Measurements from ENCODE around the gene MAP7D2.

MAP7D2 gene

GRCh38 chrX:20063153-20063552 is 53.6 kb downstream of the MAP7D2 start:
- TF ChIP-seq, protein P1, sequence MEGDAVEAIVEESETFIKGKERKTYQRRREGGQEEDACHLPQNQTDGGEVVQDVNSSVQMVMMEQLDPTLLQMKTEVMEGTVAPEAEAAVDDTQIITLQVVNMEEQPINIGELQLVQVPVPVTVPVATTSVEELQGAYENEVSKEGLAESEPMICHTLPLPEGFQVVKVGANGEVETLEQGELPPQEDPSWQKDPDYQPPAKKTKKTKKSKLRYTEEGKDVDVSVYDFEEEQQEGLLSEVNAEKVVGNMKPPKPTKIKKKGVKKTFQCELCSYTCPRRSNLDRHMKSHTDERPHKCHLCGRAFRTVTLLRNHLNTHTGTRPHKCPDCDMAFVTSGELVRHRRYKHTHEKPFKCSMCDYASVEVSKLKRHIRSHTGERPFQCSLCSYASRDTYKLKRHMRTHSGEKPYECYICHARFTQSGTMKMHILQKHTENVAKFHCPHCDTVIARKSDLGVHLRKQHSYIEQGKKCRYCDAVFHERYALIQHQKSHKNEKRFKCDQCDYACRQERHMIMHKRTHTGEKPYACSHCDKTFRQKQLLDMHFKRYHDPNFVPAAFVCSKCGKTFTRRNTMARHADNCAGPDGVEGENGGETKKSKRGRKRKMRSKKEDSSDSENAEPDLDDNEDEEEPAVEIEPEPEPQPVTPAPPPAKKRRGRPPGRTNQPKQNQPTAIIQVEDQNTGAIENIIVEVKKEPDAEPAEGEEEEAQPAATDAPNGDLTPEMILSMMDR (IDR thresholded peaks at IDR 0.05; ENCODE audit: low read length, missing control alignments): no peak
- no peak for DNase-seq (ENCODE audit: low read depth)
- no peak overlapping the region for H3K4me3 ChIP-seq (replicated peaks; ENCODE audit: low read depth, low read length)

- no peak overlapping the region for H3K4me3 ChIP-seq (replicated peaks; ENCODE audit: low read depth, low read length)
- DNase-seq (ENCODE audit: low read depth): peak; percentile 20
- TF ChIP-seq, protein P1 (IDR thresholded peaks at IDR 0.05; ENCODE audit: low read length, missing control alignments): no peak
These were observed 54.9 kb downstream of the MAP7D2 start for GRCh38 chrX:20061855-20062254.

DNA sequence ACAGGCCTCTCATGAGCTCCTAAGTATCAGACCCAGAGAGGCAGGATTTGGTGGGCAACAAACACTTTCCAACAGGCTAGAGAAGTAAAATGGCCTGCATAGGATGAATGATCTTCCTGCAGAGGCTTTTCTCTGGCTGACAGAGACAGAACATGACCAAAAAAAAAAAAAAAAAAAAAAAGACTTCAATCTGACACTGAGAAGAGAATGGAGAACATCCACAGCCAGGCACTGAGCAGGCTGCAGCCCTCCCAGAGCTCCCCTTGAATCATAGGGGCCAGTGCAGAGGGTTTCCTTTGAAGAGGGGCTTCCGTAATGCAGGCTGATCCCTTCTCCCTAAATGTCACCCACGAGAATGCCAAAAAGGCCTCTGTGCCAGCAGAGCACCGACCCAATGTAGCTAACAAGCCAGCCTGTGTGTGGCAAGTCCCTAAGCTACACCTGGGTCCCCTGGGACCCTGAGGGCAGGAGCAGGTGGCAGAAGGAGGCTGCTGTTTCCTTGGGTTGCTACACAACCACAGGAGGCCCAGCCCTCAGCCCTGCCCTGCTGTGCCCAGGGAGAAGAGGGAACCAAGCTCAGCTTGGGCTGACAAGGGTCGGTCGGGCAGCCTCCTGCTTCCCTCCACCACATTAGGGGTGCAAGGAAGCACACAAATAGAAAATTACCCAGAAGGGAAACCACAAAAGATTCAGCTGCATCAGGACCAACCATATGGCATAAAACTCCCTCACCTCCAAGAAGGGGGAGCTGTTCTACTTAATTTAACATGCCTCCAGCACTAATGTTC is 55.6 kb downstream of the MAP7D2 start:
- DNase-seq (ENCODE audit: low read depth): no peak
- TF ChIP-seq, protein P1 (IDR thresholded peaks at IDR 0.05; ENCODE audit: low read length, missing control alignments): no peak
- no peak overlapping the region for H3K4me3 ChIP-seq (replicated peaks; ENCODE audit: low read depth, low read length)

DNA sequence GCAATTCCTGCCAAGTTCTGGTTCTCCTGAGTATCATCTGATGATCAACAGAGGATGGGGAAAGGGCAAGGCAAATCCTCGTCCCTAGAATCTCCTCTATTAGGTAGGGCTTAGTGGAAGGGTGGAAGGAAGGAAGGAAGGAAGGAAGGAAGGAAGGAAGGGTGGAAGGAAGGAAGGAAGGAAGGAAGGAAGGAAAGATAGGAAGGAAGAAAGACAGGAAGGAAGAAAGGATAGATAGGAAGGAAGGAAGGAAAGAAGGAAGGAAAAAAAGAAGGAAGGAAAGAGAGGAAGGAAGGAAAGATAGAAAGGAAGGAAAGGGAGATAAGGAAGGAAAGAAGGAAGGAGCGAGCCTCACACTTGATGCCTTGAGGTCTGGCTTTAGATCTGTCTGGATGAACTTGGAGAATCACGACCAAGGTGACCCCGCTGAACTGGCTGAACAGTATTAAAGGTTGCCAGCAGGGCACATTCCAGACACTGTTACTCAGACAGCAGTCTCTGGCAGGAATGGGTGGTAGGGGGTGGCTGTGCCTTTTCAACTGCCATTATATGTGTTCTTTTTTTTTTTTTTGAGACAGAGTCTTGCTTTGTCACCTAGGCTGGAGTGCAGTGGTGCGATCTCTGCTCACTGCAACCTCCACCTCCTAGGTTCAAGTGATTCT is 57.1 kb downstream of the MAP7D2 start:
- TF ChIP-seq, protein P1 (IDR thresholded peaks at IDR 0.05; ENCODE audit: low read length, missing control alignments): no peak
- DNase-seq (ENCODE audit: low read depth): no peak

DNA sequence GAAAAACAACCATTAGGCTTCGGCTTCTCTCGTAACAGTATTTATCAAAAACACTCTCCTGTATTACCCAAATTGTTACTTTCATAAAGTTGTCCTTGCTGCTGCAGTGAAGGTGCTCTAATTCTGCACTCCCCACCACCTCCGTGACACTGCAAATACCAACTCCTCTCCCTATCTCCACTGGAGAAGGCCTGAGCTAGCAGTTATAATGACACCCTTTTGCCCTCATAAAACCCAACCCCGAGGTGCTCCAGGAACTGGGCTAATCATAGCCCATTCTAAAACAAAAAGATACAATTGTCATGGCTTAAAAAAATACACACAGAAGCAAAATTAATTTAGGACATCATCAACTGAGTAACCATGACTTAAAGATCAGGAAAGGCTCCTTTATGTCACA is 59.2 kb downstream of the MAP7D2 start:
- no peak overlapping the region for H3K4me3 ChIP-seq (replicated peaks; ENCODE audit: low read depth, low read length)
- TF ChIP-seq, protein P1 (IDR thresholded peaks at IDR 0.05; ENCODE audit: low read length, missing control alignments): no peak
- no peak for DNase-seq (ENCODE audit: low read depth)

More for the DNA sequence above, 57.1 kb downstream of the MAP7D2 start:
- H3K4me3 ChIP-seq (replicated peaks; ENCODE audit: low read depth, low read length): no peak overlapping the region

- H3K4me3 ChIP-seq (replicated peaks; ENCODE audit: low read depth, low read length): no peak overlapping the region
- TF ChIP-seq, protein P1 (IDR thresholded peaks at IDR 0.05; ENCODE audit: low read length, missing control alignments): no peak
- DNase-seq (ENCODE audit: low read depth): no peak
These were observed 60.0 kb downstream of the MAP7D2 start for GRCh38 chrX:20056704-20057103.
